PC-9 (cell line): ENCODE measurements around the gene CYB5A. TPM values are rescaled to one million over a fixed set of nuclear protein-coding genes. Genes with fewer than 3 reads are reported as not detected.

Source experiments
- BruUV-seq: library from RNA; stranded (reverse); fragments of 400-500 nt; replicated peaks from 2 replicates; lab custom pipeline; 2021; lab: Mats Ljungman, UMichigan
- CTCF ChIA-PET: fragments of 300-600 bp; sonication (Branson Sonifier 250); formaldehyde crosslinking; loops from one replicate; lab custom pipeline; 2022; ENCODE audit warnings: antibody characterized with exemption; lab: Charles Lee
- POLR2A ChIA-PET: fragments of 300-600 bp; sonication (Branson Sonifier 250); formaldehyde crosslinking; loops from one replicate; lab custom pipeline; 2022; ENCODE audit warnings: antibody characterized with exemption; ENCODE audit not compliant: unreplicated experiment; lab: Charles Lee
- DNase-seq, 2 experiments: peaks; one replicate each; pipeline versions ENCODE4 v3.0.0 to v3.0.0-alpha.2; 2015 to 2022; ENCODE audit warnings: mixed read lengths in 1 of 2
- H2AFZ ChIP-seq: fragments of 200-600 bp; sonication (generic); 2 replicates; pipeline ENCODE4 v1.8.1; 2017; ENCODE audit warnings: antibody characterized with exemption
- H3F3A ChIP-seq: fragments of 200-600 bp; sonication (generic); 2 replicates; pipeline ENCODE4 v1.8.1; 2017; ENCODE audit warnings: antibody characterized with exemption, mild to moderate bottlenecking, low read depth; ENCODE audit not compliant: insufficient read depth
- H3K27ac ChIP-seq: fragments of 200-600 bp; sonication (generic); 2 replicates; pipeline ENCODE4 v1.6.1; 2016; ENCODE audit warnings: mixed run types
- H3K27me3 ChIP-seq: fragments of 200-600 bp; sonication (generic); 2 replicates; pipeline ENCODE4 v1.6.1; 2016; ENCODE audit warnings: low read depth, mixed run types; ENCODE audit not compliant: insufficient read depth
- H3K36me3 ChIP-seq: fragments of 200-600 bp; sonication (generic); 2 replicates; pipeline ENCODE4 v1.6.1; 2016; ENCODE audit warnings: low read depth, mixed run types
- H3K4me1 ChIP-seq: fragments of 200-600 bp; sonication (generic); replicated peaks from 2 replicates; pipeline ENCODE4 v1.6.1; 2016; ENCODE audit warnings: mixed run types; ENCODE audit not compliant: insufficient read depth
- H3K4me2 ChIP-seq: fragments of 200-600 bp; sonication (generic); 2 replicates; pipeline ENCODE4 v1.6.1; 2017; ENCODE audit warnings: mixed run types
- H3K4me3 ChIP-seq: fragments of 200-600 bp; sonication (generic); 2 replicates; pipeline ENCODE4 v1.6.1; 2016; ENCODE audit warnings: mixed run types
- H3K79me2 ChIP-seq: fragments of 200-600 bp; sonication (generic); 2 replicates; pipeline ENCODE4 v1.6.1; 2017; ENCODE audit warnings: low read depth, mixed run types
- H3K9me2 ChIP-seq: fragments of 200-600 bp; sonication (generic); 2 replicates; pipeline ENCODE4 v1.8.1; 2017; ENCODE audit warnings: mild to moderate bottlenecking; ENCODE audit not compliant: insufficient read depth
- H3K9me3 ChIP-seq: fragments of 200-600 bp; sonication (generic); 2 replicates; pipeline ENCODE4 v1.8.1; 2016; ENCODE audit warnings: low read depth; ENCODE audit not compliant: insufficient read depth
- H4K20me1 ChIP-seq: fragments of 200-600 bp; sonication (generic); 2 replicates; pipeline ENCODE4 v1.8.1; 2017; ENCODE audit not compliant: insufficient read depth
- EZH2 ChIP-seq: fragments of 200-600 bp; sonication (generic); IDR thresholded peaks from 2 replicates; pipeline ENCODE4 v1.8.0; 2017; ENCODE audit warnings: antibody characterized with exemption, low read depth
- intact Hi-C: fragments of 100-400 bp; cut with micrococcal nuclease; formaldehyde crosslinking; loops from one replicate; pipeline ENCODE4 v1.10.0; 2022; ENCODE audit not compliant: unreplicated experiment
- total RNA-seq: library from RNA; stranded (reverse); gene quantifications from 2 replicates; pipeline ENCODE4 v1.2.3, GENCODE V29; 2021
- TF ChIP-seq, protein P1 (sequence below): fragments of 200-600 bp; sonication (generic); conservative IDR thresholded peaks from 2 replicates; pipeline ENCODE4 v1.6.1; 2017; ENCODE audit warnings: mixed run types, antibody characterized with exemption, mild to moderate bottlenecking, moderate library complexity

The CYB5A gene
- total RNA-seq, 1 experiment from 2014 or later: 109 TPM

GRCh38 chr18:74271635-74272034 lies 20.1 kb downstream of the CYB5A start:
- no peak overlapping the region for H2AFZ ChIP-seq
- ChIA-PET POLR2A (no interaction called here), CTCF (no interaction called here)
- H3K4me2 ChIP-seq: no peak overlapping the region
- no peaks in the 10 kb centered on the region for H4K20me1 ChIP-seq
- H3K79me2 ChIP-seq: peaks cover 88% of the 10 kb centered on the region
- H3K27me3 ChIP-seq: no peaks in the 10 kb centered on the region
- no TSS peak for BruUV-seq
- intact Hi-C loops: no loop called here
- H3K9me2 ChIP-seq: no peaks in the 10 kb centered on the region
- H3K4me1 ChIP-seq: no peaks in the 10 kb centered on the region
- no peak overlapping the region for H3K27ac ChIP-seq
- no peak for TF ChIP-seq EZH2
- TF ChIP-seq, protein P1, sequence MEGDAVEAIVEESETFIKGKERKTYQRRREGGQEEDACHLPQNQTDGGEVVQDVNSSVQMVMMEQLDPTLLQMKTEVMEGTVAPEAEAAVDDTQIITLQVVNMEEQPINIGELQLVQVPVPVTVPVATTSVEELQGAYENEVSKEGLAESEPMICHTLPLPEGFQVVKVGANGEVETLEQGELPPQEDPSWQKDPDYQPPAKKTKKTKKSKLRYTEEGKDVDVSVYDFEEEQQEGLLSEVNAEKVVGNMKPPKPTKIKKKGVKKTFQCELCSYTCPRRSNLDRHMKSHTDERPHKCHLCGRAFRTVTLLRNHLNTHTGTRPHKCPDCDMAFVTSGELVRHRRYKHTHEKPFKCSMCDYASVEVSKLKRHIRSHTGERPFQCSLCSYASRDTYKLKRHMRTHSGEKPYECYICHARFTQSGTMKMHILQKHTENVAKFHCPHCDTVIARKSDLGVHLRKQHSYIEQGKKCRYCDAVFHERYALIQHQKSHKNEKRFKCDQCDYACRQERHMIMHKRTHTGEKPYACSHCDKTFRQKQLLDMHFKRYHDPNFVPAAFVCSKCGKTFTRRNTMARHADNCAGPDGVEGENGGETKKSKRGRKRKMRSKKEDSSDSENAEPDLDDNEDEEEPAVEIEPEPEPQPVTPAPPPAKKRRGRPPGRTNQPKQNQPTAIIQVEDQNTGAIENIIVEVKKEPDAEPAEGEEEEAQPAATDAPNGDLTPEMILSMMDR: no peak
- H3F3A ChIP-seq: peaks cover 3% of the 10 kb centered on the region; the same call in 1 of the 2 replicates
- H3K36me3 ChIP-seq: no peaks in the 10 kb centered on the region
- DNase-seq: no peak
- H3K4me3 ChIP-seq: no peak overlapping the region
- H3K9me3 ChIP-seq: no peaks in the 10 kb centered on the region

GRCh38 chr18:74268933-74269620 lies 22.7 kb downstream of the CYB5A start:
- no TSS peak for BruUV-seq
- H3K27me3 ChIP-seq: no peaks in the 10 kb centered on the region
- H3K4me2 ChIP-seq: no peak overlapping the region
- no peaks in the 10 kb centered on the region for H4K20me1 ChIP-seq
- intact Hi-C loops: no loop called here
- H3K9me2 ChIP-seq: no peaks in the 10 kb centered on the region
- no peak overlapping the region for H3K27ac ChIP-seq
- no peak for DNase-seq
- ChIA-PET CTCF (no interaction called here), POLR2A (no interaction called here)
- H3K9me3 ChIP-seq: no peaks in the 10 kb centered on the region
- H3K36me3 ChIP-seq: no peaks in the 10 kb centered on the region
- H3K4me3 ChIP-seq: no peak overlapping the region
- H2AFZ ChIP-seq: no peak overlapping the region
- no peaks in the 10 kb centered on the region for H3K4me1 ChIP-seq
- H3F3A ChIP-seq: peaks cover 6% of the 10 kb centered on the region; the same call in 1 of the 2 replicates
- TF ChIP-seq, protein P1: no peak
- no peak for TF ChIP-seq EZH2
- H3K79me2 ChIP-seq: peaks cover 75% of the 10 kb centered on the region

- no peak overlapping the region for H3K27ac ChIP-seq
- intact Hi-C loops: no loop called here
- ChIA-PET CTCF (no interaction called here), POLR2A (no interaction called here)
- H3K4me1 ChIP-seq: no peaks in the 10 kb centered on the region
- no peak for DNase-seq
- no peak overlapping the region for H2AFZ ChIP-seq
- peaks cover 66% of the 10 kb centered on the region for H3K79me2 ChIP-seq
- no peaks in the 10 kb centered on the region for H4K20me1 ChIP-seq
- no peaks in the 10 kb centered on the region for H3K9me2 ChIP-seq
- no peak overlapping the region for H3K4me2 ChIP-seq
- peaks cover 6% of the 10 kb centered on the region; the same call in 1 of the 2 replicates for H3F3A ChIP-seq
- H3K9me3 ChIP-seq: no peaks in the 10 kb centered on the region
- BruUV-seq: no TSS peak
- no peaks in the 10 kb centered on the region for H3K27me3 ChIP-seq
- no peak overlapping the region for H3K4me3 ChIP-seq
- H3K36me3 ChIP-seq: no peaks in the 10 kb centered on the region
- TF ChIP-seq, protein P1: no peak
- no peak for TF ChIP-seq EZH2
These were observed 23.6 kb downstream of the CYB5A start for GRCh38 chr18:74268175-74268574.
